OCI-LY7 (cell line): ENCODE results near the gene SGSM1. TPM values are rescaled to one million over a fixed set of nuclear protein-coding genes. Genes with fewer than 3 reads are reported as not detected.
"Not testable (repeated sequence)": the region's sequence is repeated elsewhere in the genome, so short reads cannot be mapped to it uniquely, and the experiment has no call there.

ENCODE experiments used
- BruUV-seq: library from RNA; stranded (reverse); fragments of 400-500 nt; replicated peaks from 2 replicates; lab custom pipeline; 2021; lab: Mats Ljungman, UMichigan
- CTCF ChIA-PET: fragments of 300-600 bp; sonication (Branson Sonifier 250); formaldehyde crosslinking; loops from one replicate; lab custom pipeline; 2022; ENCODE audit warnings: antibody characterized with exemption; ENCODE audit not compliant: unreplicated experiment; lab: Charles Lee
- POLR2A ChIA-PET: fragments of 300-600 bp; sonication (Branson Sonifier 250); formaldehyde crosslinking; loops from one replicate; lab custom pipeline; 2022; ENCODE audit warnings: antibody characterized with exemption; lab: Charles Lee
- DNase-seq: peaks from one replicate; pipeline ENCODE4 v3.0.0-alpha.2; 2015; ENCODE audit warnings: low spot score
- H2AFZ ChIP-seq: fragments of 200-600 bp; sonication (generic), shearing (Covaris generic); 2 replicates; pipeline ENCODE4 v1.6.1; 2014; ENCODE audit warnings: mild to moderate bottlenecking, antibody characterized with exemption, low read length, moderate library complexity
- H3K27ac ChIP-seq: fragments of 200-600 bp; sonication (generic); 2 replicates; pipeline ENCODE4 v1.5.1; 2014; ENCODE audit warnings: mixed run types, low read depth, mild to moderate bottlenecking, moderate library complexity, low read length, inconsistent platforms; ENCODE audit not compliant: poor library complexity, severe bottlenecking
- H3K36me3 ChIP-seq: fragments of 200-600 bp; sonication (generic); 2 replicates; pipeline ENCODE4 v1.6.1; 2014; ENCODE audit warnings: mild to moderate bottlenecking, antibody characterized with exemption, low read length, moderate library complexity, mixed read lengths; ENCODE audit not compliant: insufficient read depth
- H3K4me1 ChIP-seq: fragments of 200-600 bp; sonication (generic); 2 replicates; pipeline ENCODE4 v1.5.1; 2014; ENCODE audit warnings: mild to moderate bottlenecking, low read length; ENCODE audit not compliant: insufficient read depth, poor library complexity, severe bottlenecking
- H3K4me2 ChIP-seq: fragments of 200-600 bp; sonication (generic); 2 replicates; pipeline ENCODE4 v1.6.1; 2014; ENCODE audit warnings: mild to moderate bottlenecking, low read length
- H3K4me3 ChIP-seq: fragments of 200-600 bp; sonication (generic); 2 replicates; pipeline ENCODE4 v1.5.1; 2014; ENCODE audit warnings: mild to moderate bottlenecking, low read depth, low read length; ENCODE audit not compliant: poor library complexity, severe bottlenecking
- H3K79me2 ChIP-seq: fragments of 200-600 bp; sonication (generic); 2 replicates; pipeline ENCODE4 v1.6.1; 2016; ENCODE audit warnings: low read depth, mild to moderate bottlenecking, low read length, moderate library complexity, mixed read lengths; ENCODE audit not compliant: insufficient read depth
- H3K9me2 ChIP-seq: fragments of 200-600 bp; sonication (generic); 2 replicates; pipeline ENCODE4 v1.6.1; 2016; ENCODE audit warnings: mild to moderate bottlenecking, low read length, mixed read lengths; ENCODE audit not compliant: insufficient read depth
- H3K9me3 ChIP-seq: fragments of 200-600 bp; sonication (generic); 2 replicates; pipeline ENCODE4 v1.6.1; 2014; ENCODE audit warnings: mild to moderate bottlenecking, mixed run types, low read length, mixed read lengths
- H4K20me1 ChIP-seq: fragments of 200-600 bp; sonication (generic); 2 replicates; pipeline ENCODE4 v1.6.1; 2014; ENCODE audit warnings: mild to moderate bottlenecking, antibody characterized with exemption, low read length, moderate library complexity, mixed read lengths; ENCODE audit not compliant: insufficient read depth
- CTCF ChIP-seq: fragments of 200-600 bp; sonication (generic); conservative IDR thresholded peaks from 2 replicates; pipeline ENCODE4 v1.5.1; 2014; ENCODE audit warnings: mild to moderate bottlenecking, antibody characterized with exemption, low read length, moderate library complexity, mixed read lengths
- EZH2phosphoT487 ChIP-seq: fragments of 200-600 bp; sonication (generic); IDR thresholded peaks from 2 replicates; pipeline ENCODE4 v1.6.1; 2018; ENCODE audit warnings: low read depth, borderline replicate concordance, mild to moderate bottlenecking, mixed run types, antibody characterized with exemption, low read length, moderate library complexity, mixed read lengths
- intact Hi-C: fragments of 100-400 bp; cut with micrococcal nuclease; formaldehyde crosslinking; loops from one replicate; pipeline ENCODE4 v1.10.0; 2022; ENCODE audit not compliant: unreplicated experiment
- total RNA-seq, 2 experiments: library from RNA; depleted of rRNA in 1 of 2; stranded (reverse); fragments of >200 nt in 1 of 2; shearing (Covaris generic) in 1 of 2; gene quantifications; 2 replicates each; pipeline ENCODE4 v1.2.3, GENCODE V29; 2014 to 2022

Gene SGSM1
- total RNA-seq, 2 experiments from 2014 or later: not detected

- TF ChIP-seq CTCF (no peak), EZH2phosphoT487 (no peak)
- no peak overlapping the region for H3K27ac ChIP-seq
- no peak for DNase-seq
- no peaks in the 10 kb centered on the region for H3K4me1 ChIP-seq
- no peaks in the 10 kb centered on the region for H3K9me2 ChIP-seq
- BruUV-seq: no TSS peak
- H3K79me2 ChIP-seq: no peaks in the 10 kb centered on the region
- no peak overlapping the region for H2AFZ ChIP-seq
- CTCF ChIA-PET: no interaction called here
- intact Hi-C loops: no loop called here
- H3K4me2 ChIP-seq: no peak overlapping the region
- H3K4me3 ChIP-seq: no peak overlapping the region
- H3K9me3 ChIP-seq: no peaks in the 10 kb centered on the region
- POLR2A ChIA-PET: interaction anchor here (0.5 kb wide), 1 partner anchor 1588 kb away, joined by 3 read pairs; no protein-coding TSS in a partner anchor
- no peaks in the 10 kb centered on the region for H4K20me1 ChIP-seq
- H3K36me3 ChIP-seq: no peaks in the 10 kb centered on the region
Measured at GRCh38 chr22:24833881-24834495, 28.0 kb downstream of the SGSM1 start.

- H3K4me1 ChIP-seq: no peaks in the 10 kb centered on the region
- ChIA-PET CTCF (no interaction called here), POLR2A (no interaction called here)
- TF ChIP-seq CTCF (peak; percentile 58), EZH2phosphoT487 (no peak)
- BruUV-seq: no TSS peak
- H3K4me3 ChIP-seq: no peak overlapping the region
- peak; percentile 25 for DNase-seq
- H3K9me2 ChIP-seq: no peaks in the 10 kb centered on the region
- H2AFZ ChIP-seq: no peak overlapping the region
- intact Hi-C loops: no loop called here
- H3K9me3 ChIP-seq: no peaks in the 10 kb centered on the region
- H4K20me1 ChIP-seq: no peaks in the 10 kb centered on the region
- H3K36me3 ChIP-seq: no peaks in the 10 kb centered on the region
- no peak overlapping the region for H3K4me2 ChIP-seq
- no peaks in the 10 kb centered on the region for H3K79me2 ChIP-seq
- no peak overlapping the region for H3K27ac ChIP-seq
Measured at GRCh38 chr22:24834845-24835570, 29.0 kb downstream of the SGSM1 start.

- Histone ChIP-seq H3K36me3 (no peaks in the 10 kb centered on the region), H3K79me2 (no peaks in the 10 kb centered on the region), H3K27ac (no peak overlapping the region), H3K4me1 (no peaks in the 10 kb centered on the region), H3K4me2 (no peak overlapping the region), H3K4me3 (no peak overlapping the region), H2AFZ (no peak overlapping the region), H3K9me2 (no peaks in the 10 kb centered on the region), H4K20me1 (no peaks in the 10 kb centered on the region), H3K9me3 (no peaks in the 10 kb centered on the region)
- ChIA-PET CTCF (no interaction called here), POLR2A (no interaction called here)
- TF ChIP-seq EZH2phosphoT487 (no peak), CTCF (no peak)
- no peak for DNase-seq
- intact Hi-C loops: no loop called here
- no TSS peak for BruUV-seq
Measured at GRCh38 chr22:24836282-24836681, 30.3 kb downstream of the SGSM1 start.

- BruUV-seq, intact Hi-C loops, H3K9me3 ChIP-seq, H3K4me2 ChIP-seq, CTCF ChIA-PET, H3K36me3 ChIP-seq, DNase-seq, H3K4me1 ChIP-seq, H3K27ac ChIP-seq, H4K20me1 ChIP-seq, H2AFZ ChIP-seq, H3K4me3 ChIP-seq, H3K9me2 ChIP-seq, POLR2A ChIA-PET, H3K79me2 ChIP-seq: not testable (repeated sequence)
Measured at GRCh38 chr22:24837517-24837916, 31.5 kb downstream of the SGSM1 start.
